ENCODE measurements around the gene SIAH3.
"Not testable (repeated sequence)": the region's sequence is repeated elsewhere in the genome, so short reads cannot be mapped to it uniquely, and the experiment has no call there.

The SIAH3 gene

GRCh38 chr13:45881353-45881752 is 29.8 kb upstream of the SIAH3 start:
- no peak overlapping the region for H3K4me3 ChIP-seq (ENCODE audit: insufficient read depth, low read depth, low read length)
- peaks cover 34% of the 10 kb centered on the region for H3K4me1 ChIP-seq (ENCODE audit: control insufficient read depth, insufficient read depth, low read length)
- 98 to 100% methylated on average over 2 of the region's 2 CpGs for WGBS, 2 experiments
- H3K27ac ChIP-seq (ENCODE audit: insufficient read depth, low read depth, low read length, poor library complexity, severe bottlenecking): no peak overlapping the region
- no peaks in the 10 kb centered on the region for H3K9me3 ChIP-seq (ENCODE audit: control insufficient read depth, low read length)
- no peaks in the 10 kb centered on the region for H3K36me3 ChIP-seq (ENCODE audit: control insufficient read depth, insufficient read depth, low read length)
- H3K27me3 ChIP-seq (ENCODE audit: control insufficient read depth, insufficient read depth, low read length, poor library complexity, severe bottlenecking): no peaks in the 10 kb centered on the region

GRCh38 chr13:45880242-45880641 is 28.7 kb upstream of the SIAH3 start:
- H3K4me3 ChIP-seq (ENCODE audit: insufficient read depth, low read depth, low read length): no peak overlapping the region
- no peak overlapping the region for H3K27ac ChIP-seq (ENCODE audit: insufficient read depth, low read depth, low read length, poor library complexity, severe bottlenecking)
- 94 to 96% methylated on average over 2 of the region's 2 CpGs for WGBS, 2 experiments
- no peaks in the 10 kb centered on the region for H3K9me3 ChIP-seq (ENCODE audit: control insufficient read depth, low read length)
- H3K27me3 ChIP-seq (ENCODE audit: control insufficient read depth, insufficient read depth, low read length, poor library complexity, severe bottlenecking): no peaks in the 10 kb centered on the region
- no peaks in the 10 kb centered on the region for H3K36me3 ChIP-seq (ENCODE audit: control insufficient read depth, insufficient read depth, low read length)
- peaks cover 31% of the 10 kb centered on the region for H3K4me1 ChIP-seq (ENCODE audit: control insufficient read depth, insufficient read depth, low read length)

GRCh38 chr13:45879666-45880065 is 28.1 kb upstream of the SIAH3 start:
- Histone ChIP-seq H3K27ac (ENCODE audit: insufficient read depth, low read depth, low read length, poor library complexity, severe bottlenecking) (no peak overlapping the region), H3K36me3 (ENCODE audit: control insufficient read depth, insufficient read depth, low read length) (no peaks in the 10 kb centered on the region), H3K4me1 (ENCODE audit: control insufficient read depth, insufficient read depth, low read length) (peaks cover 26% of the 10 kb centered on the region), H3K4me3 (ENCODE audit: insufficient read depth, low read depth, low read length) (no peak overlapping the region), H3K27me3 (ENCODE audit: control insufficient read depth, insufficient read depth, low read length, poor library complexity, severe bottlenecking) (no peaks in the 10 kb centered on the region), H3K9me3 (ENCODE audit: control insufficient read depth, low read length) (no peaks in the 10 kb centered on the region)
- 64 to 66% methylated on average over 5 of the region's 5 CpGs for WGBS, 2 experiments

GRCh38 chr13:45878966-45879365 is 27.4 kb upstream of the SIAH3 start:
- no peak overlapping the region for H3K27ac ChIP-seq (ENCODE audit: insufficient read depth, low read depth, low read length, poor library complexity, severe bottlenecking)

GRCh38 chr13:45876781-45877180 is 25.2 kb upstream of the SIAH3 start:
- Histone ChIP-seq H3K27me3 (ENCODE audit: control insufficient read depth, insufficient read depth, low read length, poor library complexity, severe bottlenecking) (no peaks in the 10 kb centered on the region), H3K4me1 (ENCODE audit: control insufficient read depth, insufficient read depth, low read length) (peaks cover 14% of the 10 kb centered on the region), H3K9me3 (ENCODE audit: control insufficient read depth, low read length) (no peaks in the 10 kb centered on the region), H3K4me3 (ENCODE audit: insufficient read depth, low read depth, low read length) (no peak overlapping the region), H3K27ac (ENCODE audit: insufficient read depth, low read depth, low read length, poor library complexity, severe bottlenecking) (no peak overlapping the region), H3K36me3 (ENCODE audit: control insufficient read depth, insufficient read depth, low read length) (no peaks in the 10 kb centered on the region)
- 92 to 94% methylated on average over 4 of the region's 4 CpGs for WGBS, 2 experiments

More at GRCh38 chr13:45878966-45879365, 27.4 kb upstream of the SIAH3 start:
- Histone ChIP-seq H3K4me3 (ENCODE audit: insufficient read depth, low read depth, low read length) (no peak overlapping the region), H3K27me3 (ENCODE audit: control insufficient read depth, insufficient read depth, low read length, poor library complexity, severe bottlenecking) (no peaks in the 10 kb centered on the region), H3K36me3 (ENCODE audit: control insufficient read depth, insufficient read depth, low read length) (no peaks in the 10 kb centered on the region), H3K4me1 (ENCODE audit: control insufficient read depth, insufficient read depth, low read length) (peaks cover 24% of the 10 kb centered on the region), H3K9me3 (ENCODE audit: control insufficient read depth, low read length) (no peaks in the 10 kb centered on the region)
- WGBS, 2 experiments: 92 to 94% methylated on average over 5 of the region's 5 CpGs

GRCh38 chr13:45875951-45876350 is 24.4 kb upstream of the SIAH3 start:
- no peak overlapping the region for H3K27ac ChIP-seq (ENCODE audit: insufficient read depth, low read depth, low read length, poor library complexity, severe bottlenecking)
- WGBS, 2 experiments: 95 to 96% methylated on average over 9 of the region's 9 CpGs
- H3K4me1 ChIP-seq (ENCODE audit: control insufficient read depth, insufficient read depth, low read length): peaks cover 9% of the 10 kb centered on the region
- no peak overlapping the region for H3K4me3 ChIP-seq (ENCODE audit: insufficient read depth, low read depth, low read length)
- H3K9me3 ChIP-seq (ENCODE audit: control insufficient read depth, low read length): no peaks in the 10 kb centered on the region
- no peaks in the 10 kb centered on the region for H3K36me3 ChIP-seq (ENCODE audit: control insufficient read depth, insufficient read depth, low read length)
- H3K27me3 ChIP-seq (ENCODE audit: control insufficient read depth, insufficient read depth, low read length, poor library complexity, severe bottlenecking): no peaks in the 10 kb centered on the region

- Histone ChIP-seq H3K36me3 (ENCODE audit: control insufficient read depth, insufficient read depth, low read length) (no peaks in the 10 kb centered on the region), H3K4me1 (ENCODE audit: control insufficient read depth, insufficient read depth, low read length) (peaks cover 9% of the 10 kb centered on the region), H3K27me3 (ENCODE audit: control insufficient read depth, insufficient read depth, low read length, poor library complexity, severe bottlenecking) (no peaks in the 10 kb centered on the region), H3K27ac (ENCODE audit: insufficient read depth, low read depth, low read length, poor library complexity, severe bottlenecking) (no peak overlapping the region), H3K4me3 (ENCODE audit: insufficient read depth, low read depth, low read length) (no peak overlapping the region), H3K9me3 (ENCODE audit: control insufficient read depth, low read length) (no peaks in the 10 kb centered on the region)
- 23 to 24% methylated on average over 8 of the region's 8 CpGs for WGBS, 2 experiments
Measured at GRCh38 chr13:45873491-45874325, 22.2 kb upstream of the SIAH3 start.

GRCh38 chr13:45872566-45872965 is 21.0 kb upstream of the SIAH3 start:
- 83 to 86% methylated on average over 3 of the region's 3 CpGs for WGBS, 2 experiments

GRCh38 chr13:45871201-45871600 is 19.6 kb upstream of the SIAH3 start:
- not testable (repeated sequence) for H3K4me1 ChIP-seq (ENCODE audit: control insufficient read depth, insufficient read depth, low read length); H3K27me3 ChIP-seq (ENCODE audit: control insufficient read depth, insufficient read depth, low read length, poor library complexity, severe bottlenecking); H3K27ac ChIP-seq (ENCODE audit: insufficient read depth, low read depth, low read length, poor library complexity, severe bottlenecking); H3K36me3 ChIP-seq (ENCODE audit: control insufficient read depth, insufficient read depth, low read length); H3K9me3 ChIP-seq (ENCODE audit: control insufficient read depth, low read length); H3K4me3 ChIP-seq (ENCODE audit: insufficient read depth, low read depth, low read length)
- 88 to 90% methylated on average over 5 to 6 of the region's 6 CpGs for WGBS, 2 experiments

More at GRCh38 chr13:45872566-45872965, 21.0 kb upstream of the SIAH3 start:
- Histone ChIP-seq H3K27ac (ENCODE audit: insufficient read depth, low read depth, low read length, poor library complexity, severe bottlenecking) (no peak overlapping the region), H3K36me3 (ENCODE audit: control insufficient read depth, insufficient read depth, low read length) (no peaks in the 10 kb centered on the region), H3K9me3 (ENCODE audit: control insufficient read depth, low read length) (no peaks in the 10 kb centered on the region), H3K27me3 (ENCODE audit: control insufficient read depth, insufficient read depth, low read length, poor library complexity, severe bottlenecking) (no peaks in the 10 kb centered on the region), H3K4me3 (ENCODE audit: insufficient read depth, low read depth, low read length) (no peak overlapping the region), H3K4me1 (ENCODE audit: control insufficient read depth, insufficient read depth, low read length) (peaks cover 9% of the 10 kb centered on the region)

GRCh38 chr13:45870232-45870631 is 18.7 kb upstream of the SIAH3 start:
- H3K4me1 ChIP-seq (ENCODE audit: control insufficient read depth, insufficient read depth, low read length): peaks cover 9% of the 10 kb centered on the region
- no peaks in the 10 kb centered on the region for H3K27me3 ChIP-seq (ENCODE audit: control insufficient read depth, insufficient read depth, low read length, poor library complexity, severe bottlenecking)
- H3K9me3 ChIP-seq (ENCODE audit: control insufficient read depth, low read length): no peaks in the 10 kb centered on the region
- H3K4me3 ChIP-seq (ENCODE audit: insufficient read depth, low read depth, low read length): no peak overlapping the region
- H3K27ac ChIP-seq (ENCODE audit: insufficient read depth, low read depth, low read length, poor library complexity, severe bottlenecking): no peak overlapping the region
- no peaks in the 10 kb centered on the region for H3K36me3 ChIP-seq (ENCODE audit: control insufficient read depth, insufficient read depth, low read length)
- 95 to 96% methylated on average over 10 of the region's 10 CpGs for WGBS, 2 experiments
